GM23338 (cell line): ENCODE results near the gene PYGB. TPM values are rescaled to one million over a fixed set of nuclear protein-coding genes. Genes with fewer than 3 reads are reported as not detected.

ENCODE experiments used
- ATAC-seq: fragments of 200-7000 bp; cut with Tn5 transposase; 3 replicates; pipeline ENCODE4 v1.9.1; 2020
- DNase-seq: peaks from one replicate; pipeline ENCODE4 v3.0.0-alpha.2; 2015; ENCODE audit warnings: low spot score
- H2AFZ ChIP-seq: fragments of 200-600 bp; sonication (generic); 2 replicates; pipeline ENCODE4 v1.8.0; 2016; ENCODE audit warnings: antibody characterized with exemption, mild to moderate bottlenecking, moderate library complexity
- H3F3A ChIP-seq: fragments of 200-600 bp; sonication (generic); replicated peaks from 2 replicates; pipeline ENCODE4 v1.8.0; 2017; ENCODE audit warnings: antibody characterized with exemption, mixed run types, low read depth
- H3K27ac ChIP-seq: fragments of 200-600 bp; sonication (generic); 2 replicates; pipeline ENCODE4 v1.6.1; 2016; ENCODE audit warnings: low read depth
- H3K27me3 ChIP-seq: fragments of 200-600 bp; sonication (generic); 2 replicates; pipeline ENCODE4 v1.8.0; 2016; ENCODE audit warnings: mild to moderate bottlenecking, mixed run types, moderate library complexity; ENCODE audit not compliant: insufficient read depth
- H3K36me3 ChIP-seq: fragments of 200-600 bp; sonication (generic); 2 replicates; pipeline ENCODE4 v1.8.0; 2016; ENCODE audit warnings: mild to moderate bottlenecking; ENCODE audit not compliant: insufficient read depth
- H3K4me1 ChIP-seq: fragments of 200-600 bp; sonication (generic); 2 replicates; pipeline ENCODE4 v1.8.0; 2016; ENCODE audit warnings: mild to moderate bottlenecking, moderate library complexity; ENCODE audit not compliant: insufficient read depth
- H3K4me2 ChIP-seq: fragments of 200-600 bp; sonication (generic); 2 replicates; pipeline ENCODE4 v1.7.1; 2017; ENCODE audit warnings: mixed run types
- H3K4me3 ChIP-seq: fragments of 200-600 bp; sonication (generic); 2 replicates; pipeline ENCODE4 v1.6.1; 2016; ENCODE audit warnings: mixed run types
- H3K79me2 ChIP-seq: fragments of 200-600 bp; sonication (generic); replicated peaks from 2 replicates; pipeline ENCODE4 v1.8.0; 2017; ENCODE audit warnings: mild to moderate bottlenecking; ENCODE audit not compliant: insufficient read depth
- H3K9me2 ChIP-seq: fragments of 200-600 bp; sonication (generic); 2 replicates; pipeline ENCODE4 v1.8.0; 2017; ENCODE audit not compliant: insufficient read depth
- H4K20me1 ChIP-seq: fragments of 200-600 bp; sonication (generic); replicated peaks from 2 replicates; pipeline ENCODE4 v1.8.0; 2017; ENCODE audit warnings: mild to moderate bottlenecking; ENCODE audit not compliant: insufficient read depth
- H3K27ac Mint-ChIP-seq: 2 replicates; pipeline ENCODE4 v1.8.0; 2020; ENCODE audit warnings: inconsistent platforms, mild to moderate bottlenecking, moderate library complexity, mixed read lengths
- H3K27me3 Mint-ChIP-seq: 3 replicates; pipeline ENCODE4 v1.8.0; 2022; ENCODE audit warnings: low read depth, mild to moderate bottlenecking, moderate library complexity, mixed read lengths, inconsistent platforms; ENCODE audit not compliant: insufficient read depth, poor library complexity
- H3K36me3 Mint-ChIP-seq: 3 replicates; pipeline ENCODE4 v1.8.0; 2021; ENCODE audit warnings: low read depth, mild to moderate bottlenecking, inconsistent platforms, moderate library complexity, mixed read lengths
- H3K4me1 Mint-ChIP-seq: 3 replicates; pipeline ENCODE4 v1.8.0; 2020; ENCODE audit warnings: mild to moderate bottlenecking, inconsistent platforms, mixed read lengths
- H3K4me3 Mint-ChIP-seq: 3 replicates; pipeline ENCODE4 v1.8.0; 2021; ENCODE audit warnings: moderate library complexity, mild to moderate bottlenecking, inconsistent platforms, mixed read lengths
- H3K9me3 Mint-ChIP-seq: 3 replicates; pipeline ENCODE4 v1.8.0; 2020; ENCODE audit warnings: moderate library complexity, mild to moderate bottlenecking, inconsistent platforms, mixed read lengths
- POLR2AphosphoS5 ChIP-seq: IDR thresholded peaks from 2 replicates; pipeline ENCODE4 v1.6.1; 2016; ENCODE audit warnings: antibody characterized with exemption, low read depth
- ZNF462 ChIP-seq: fragments of 250-450 bp; sonication (Bioruptor Pico); IDR thresholded peaks from 2 replicates; pipeline ENCODE4 v1.5.0; 2020; ENCODE audit warnings: mild to moderate bottlenecking, moderate library complexity
- polyA plus RNA-seq: library from polyadenylated mRNA; unstranded; fragments of >200 nt; fragmentation: Nextera tagmentation; extraction: Ambion mirVana; gene quantifications from 2 replicates; pipeline ENCODE4 v1.2.1, GENCODE V29; 2016
- total RNA-seq: library from RNA; depleted of rRNA; stranded (reverse); fragments of >200 nt; shearing (Covaris generic); gene quantifications from 2 replicates; pipeline ENCODE4 v1.2.3, GENCODE V29; 2014

The PYGB gene
- total and polyA plus RNA-seq, 2 experiments from 2014 or later: 15.6 to 64.0 TPM

- Mint-ChIP-seq H3K27me3 (peaks cover 2% of the 10 kb centered on the region), H3K36me3 (peaks cover 8% of the 10 kb centered on the region; the same call in 2 of the 3 replicates), H3K9me3 (no peaks in the 10 kb centered on the region), H3K4me3 (no peak overlapping the region), H3K4me1 (peaks cover 8% of the 10 kb centered on the region), H3K27ac (no peak overlapping the region)
- H4K20me1 ChIP-seq: peaks cover 5% of the 10 kb centered on the region
- ATAC-seq (no peak), DNase-seq (no peak)
- no peaks in the 10 kb centered on the region for H3K36me3 ChIP-seq
- H3K79me2 ChIP-seq: peaks cover 9% of the 10 kb centered on the region
- H3F3A ChIP-seq: no peaks in the 10 kb centered on the region
- H3K9me2 ChIP-seq: no peaks in the 10 kb centered on the region
- H3K4me2 ChIP-seq: no peak overlapping the region
- no peaks in the 10 kb centered on the region for H3K27me3 ChIP-seq
- H3K4me3 ChIP-seq: no peak overlapping the region
- no peak overlapping the region for H3K27ac ChIP-seq
- no peaks in the 10 kb centered on the region; the same call in 1 of the 2 replicates for H3K4me1 ChIP-seq
- no peak for TF ChIP-seq POLR2AphosphoS5
- H2AFZ ChIP-seq: no peak overlapping the region
Measured at GRCh38 chr20:25209911-25210310, 38.0 kb upstream of the PYGB start.

- Mint-ChIP-seq H3K4me1 (no peaks in the 10 kb centered on the region), H3K4me3 (no peak overlapping the region), H3K27me3 (peaks cover 2% of the 10 kb centered on the region), H3K27ac (no peak overlapping the region), H3K9me3 (no peaks in the 10 kb centered on the region), H3K36me3 (peaks cover 14% of the 10 kb centered on the region)
- ATAC-seq (no peak), DNase-seq (no peak)
- Histone ChIP-seq H3K9me2 (no peaks in the 10 kb centered on the region), H3K4me1 (no peaks in the 10 kb centered on the region), H2AFZ (no peak overlapping the region), H3K27ac (no peak overlapping the region), H3K36me3 (no peaks in the 10 kb centered on the region), H3K27me3 (no peaks in the 10 kb centered on the region), H3K4me3 (no peak overlapping the region), H4K20me1 (peaks cover 5% of the 10 kb centered on the region), H3K79me2 (peaks cover 5% of the 10 kb centered on the region; the same call in 1 of the 2 replicates), H3F3A (no peaks in the 10 kb centered on the region), H3K4me2 (no peak overlapping the region)
- TF ChIP-seq ZNF462: no peak
Measured at GRCh38 chr20:25211273-25211672, 36.6 kb upstream of the PYGB start.
